Chondrocyte (in vitro differentiated cells): ENCODE data around the gene BTBD16. TPM values are rescaled to one million over a fixed set of nuclear protein-coding genes. Genes with fewer than 3 reads are reported as not detected.

Experiments used
- DNase-seq: peaks from one replicate; pipeline ENCODE4 v3.0.0; 2021; ENCODE audit warnings: mixed read lengths, low spot score
- H3K27ac Mint-ChIP-seq: one replicate; pipeline ENCODE4 v1.8.0; 2021; ENCODE audit warnings: mild to moderate bottlenecking, moderate library complexity, mixed read lengths; ENCODE audit not compliant: unreplicated experiment
- H3K27me3 Mint-ChIP-seq: 2 replicates; pipeline ENCODE4 v1.8.0; 2021; ENCODE audit warnings: low read depth, mixed read lengths
- H3K36me3 Mint-ChIP-seq: 2 replicates; pipeline ENCODE4 v1.8.0; 2021; ENCODE audit warnings: low read depth, mixed read lengths
- H3K4me1 Mint-ChIP-seq: 2 replicates; pipeline ENCODE4 v1.8.0; 2021; ENCODE audit warnings: low read depth, mild to moderate bottlenecking, mixed read lengths
- H3K4me3 Mint-ChIP-seq: one replicate; pipeline ENCODE4 v1.8.0; 2021; ENCODE audit warnings: mild to moderate bottlenecking, moderate library complexity, mixed read lengths; ENCODE audit not compliant: unreplicated experiment
- H3K9me3 Mint-ChIP-seq: 2 replicates; pipeline ENCODE4 v1.8.0; 2021; ENCODE audit warnings: low read depth, mixed read lengths
- CTCF ChIP-seq: fragments of 200-600 bp; sonication (generic); IDR thresholded peaks from 2 replicates; pipeline ENCODE4 v1.5.0; 2021; ENCODE audit warnings: antibody characterized with exemption, mild to moderate bottlenecking, moderate library complexity
- total RNA-seq: library from RNA; stranded (reverse); gene quantifications from 3 replicates; pipeline ENCODE4 v1.2.1, GENCODE V29; 2021

BTBD16 gene
- total RNA-seq, 1 donor from 2014 or later = 0.10 TPM

- Mint-ChIP-seq H3K4me1 (peaks cover 22% of the 10 kb centered on the region), H3K9me3 (no peaks in the 10 kb centered on the region), H3K27me3 (no peaks in the 10 kb centered on the region), H3K36me3 (peaks cover 4% of the 10 kb centered on the region), H3K4me3 (no peak overlapping the region), H3K27ac (no peak overlapping the region)
- DNase-seq = no peak
- TF ChIP-seq CTCF = no peak
These were observed 97.6 kb downstream of the BTBD16 start for GRCh38 chr10:122368502-122369254.

- TF ChIP-seq CTCF = no peak
- no peak for DNase-seq
- Mint-ChIP-seq H3K27ac (peak overlapping the region; percentile 97), H3K27me3 (no peaks in the 10 kb centered on the region), H3K4me3 (peak overlapping the region; percentile 90), H3K9me3 (no peaks in the 10 kb centered on the region), H3K36me3 (no peaks in the 10 kb centered on the region), H3K4me1 (peaks cover 41% of the 10 kb centered on the region)
These were observed 102.0 kb downstream of the BTBD16 start for GRCh38 chr10:122373108-122373507.

- Mint-ChIP-seq H3K27ac (peak overlapping the region; percentile 97), H3K9me3 (no peaks in the 10 kb centered on the region), H3K4me1 (peaks cover 42% of the 10 kb centered on the region), H3K36me3 (no peaks in the 10 kb centered on the region), H3K4me3 (peak overlapping the region; percentile 90), H3K27me3 (no peaks in the 10 kb centered on the region)
- no peak for DNase-seq
- TF ChIP-seq CTCF = no peak
These were observed 102.6 kb downstream of the BTBD16 start for GRCh38 chr10:122373721-122374120.

GRCh38 chr10:122374237-122374858 is 103.3 kb downstream of the BTBD16 start, which contains the start of gene PLEKHA1:
Gene PLEKHA1, plus strand, starts transcription at chr10:122374708. Its CDS starts 18,493 bp downstream, at chr10:122393201.
- H3K27me3 Mint-ChIP-seq = no peaks in the 10 kb centered on the region
- peak within 1 kb of the TSS; percentile 94 for H3K4me3 Mint-ChIP-seq
- peak within 1 kb of the TSS; percentile 97 for H3K27ac Mint-ChIP-seq
- DNase-seq = peak; percentile 98
- H3K4me1 Mint-ChIP-seq = peaks cover 47% of the 10 kb centered on the region
- no peak for TF ChIP-seq CTCF
- H3K36me3 Mint-ChIP-seq = peaks cover 2% of the 10 kb centered on the region
- no peaks in the 10 kb centered on the region for H3K9me3 Mint-ChIP-seq

- peak; percentile 22 for TF ChIP-seq CTCF
- Mint-ChIP-seq H3K27ac (peak overlapping the region; percentile 79), H3K9me3 (no peaks in the 10 kb centered on the region), H3K4me3 (peak overlapping the region; percentile 94), H3K36me3 (peaks cover 6% of the 10 kb centered on the region), H3K27me3 (no peaks in the 10 kb centered on the region), H3K4me1 (peaks cover 52% of the 10 kb centered on the region)
- DNase-seq = no peak
These were observed 104.0 kb downstream of the BTBD16 start for GRCh38 chr10:122374859-122375678.
